HFFc6 (cell line): ENCODE data around the gene BRPF3. TPM values are rescaled to one million over a fixed set of nuclear protein-coding genes. Genes with fewer than 3 reads are reported as not detected.

ENCODE experiments used
- DNase-seq: peaks from one replicate; pipeline ENCODE4 v3.0.0-alpha.2; 2018
- H3K27ac Mint-ChIP-seq: 2 replicates; pipeline ENCODE4 v1.8.0; 2020; ENCODE audit warnings: mild to moderate bottlenecking, mixed read lengths
- H3K27me3 Mint-ChIP-seq: 2 replicates; pipeline ENCODE4 v1.8.0; 2021; ENCODE audit warnings: mild to moderate bottlenecking, moderate library complexity, mixed read lengths; ENCODE audit not compliant: insufficient read depth
- H3K36me3 Mint-ChIP-seq: 2 replicates; pipeline ENCODE4 v1.8.0; 2021; ENCODE audit warnings: low read depth, mixed read lengths
- H3K4me1 Mint-ChIP-seq: 2 replicates; pipeline ENCODE4 v1.8.0; 2020; ENCODE audit warnings: low read depth, mixed read lengths
- H3K4me3 Mint-ChIP-seq: 2 replicates; pipeline ENCODE4 v1.8.0; 2020; ENCODE audit warnings: mild to moderate bottlenecking, moderate library complexity, mixed read lengths
- H3K9me3 Mint-ChIP-seq: 2 replicates; pipeline ENCODE4 v1.8.0; 2020; ENCODE audit warnings: mild to moderate bottlenecking, mixed read lengths
- CTCF ChIP-seq: fragments of 200-600 bp; sonication (generic); IDR thresholded peaks from 2 replicates; pipeline ENCODE4 v1.5.0; 2021; ENCODE audit warnings: antibody characterized with exemption, mild to moderate bottlenecking
- total RNA-seq, 6 experiments: library from RNA; stranded (reverse); fragmentation: NEBNext Ultra II Directional; extraction: Animal tissue kit (Norgen Biotek cat#: 25700); gene quantifications; 2 replicates in 1 of 6; 3 replicates in 5 of 6; pipeline ENCODE4 v1.2.3, GENCODE V29; 2021

Gene BRPF3
- total RNA-seq, 6 experiments from 2014 or later: 26.5 to 32.4 (median 28.9) TPM

GRCh38 chr6:36200998-36201596 lies 4.6 kb downstream of the BRPF3 start:
- Mint-ChIP-seq H3K9me3 (no peaks in the 10 kb centered on the region), H3K4me1 (peaks cover 22% of the 10 kb centered on the region), H3K27me3 (no peaks in the 10 kb centered on the region), H3K4me3 (no peak overlapping the region), H3K36me3 (peaks cover 45% of the 10 kb centered on the region), H3K27ac (no peak overlapping the region; the same call in 1 of the 2 replicates)
- TF ChIP-seq CTCF: no peak
- DNase-seq: no peak

- H3K27ac Mint-ChIP-seq: no peak overlapping the region; the same call in 1 of the 2 replicates
- H3K27me3 Mint-ChIP-seq: no peaks in the 10 kb centered on the region
- H3K36me3 Mint-ChIP-seq: peaks cover 48% of the 10 kb centered on the region
- H3K4me3 Mint-ChIP-seq: no peak overlapping the region
- no peaks in the 10 kb centered on the region for H3K9me3 Mint-ChIP-seq
- peaks cover 22% of the 10 kb centered on the region for H3K4me1 Mint-ChIP-seq
- DNase-seq: no peak
- no peak for TF ChIP-seq CTCF
These were observed 5.1 kb downstream of the BRPF3 start for GRCh38 chr6:36201612-36202011.

GRCh38 chr6:36202101-36202500 lies 5.6 kb downstream of the BRPF3 start:
- H3K4me3 Mint-ChIP-seq: no peak overlapping the region
- no peak overlapping the region for H3K27ac Mint-ChIP-seq
- TF ChIP-seq CTCF: no peak
- no peak for DNase-seq
- no peaks in the 10 kb centered on the region for H3K9me3 Mint-ChIP-seq
- H3K36me3 Mint-ChIP-seq: peaks cover 48% of the 10 kb centered on the region
- peaks cover 22% of the 10 kb centered on the region for H3K4me1 Mint-ChIP-seq
- H3K27me3 Mint-ChIP-seq: no peaks in the 10 kb centered on the region

GRCh38 chr6:36204068-36204753 lies 7.7 kb downstream of the BRPF3 start:
- Mint-ChIP-seq H3K4me1 (peaks cover 12% of the 10 kb centered on the region), H3K27me3 (no peaks in the 10 kb centered on the region; the same call in 1 of the 2 replicates), H3K27ac (no peak overlapping the region), H3K9me3 (no peaks in the 10 kb centered on the region), H3K36me3 (peaks cover 48% of the 10 kb centered on the region), H3K4me3 (no peak overlapping the region)
- no peak for DNase-seq
- no peak for TF ChIP-seq CTCF

- Mint-ChIP-seq H3K27me3 (no peaks in the 10 kb centered on the region; the same call in 1 of the 2 replicates), H3K36me3 (peaks cover 38% of the 10 kb centered on the region)
These were observed 10.6 kb downstream of the BRPF3 start for GRCh38 chr6:36207155-36207554.

More at GRCh38 chr6:36207155-36207554, 10.6 kb downstream of the BRPF3 start:
- TF ChIP-seq CTCF: no peak
- no peak overlapping the region for H3K4me3 Mint-ChIP-seq
- DNase-seq: no peak
- peaks cover 7% of the 10 kb centered on the region for H3K4me1 Mint-ChIP-seq
- no peaks in the 10 kb centered on the region for H3K9me3 Mint-ChIP-seq
- no peak overlapping the region for H3K27ac Mint-ChIP-seq
